ENCODE measurements around the gene NCL.

Gene NCL

GRCh38 chr2:231463698-231464575 is at the start of gene NCL:
TSS of gene NCL (minus strand) at chr2:231464484. CDS start at chr2:231464353, 131 bp downstream.
- DNase-seq, result peak; percentile 94
- in situ Hi-C loops (cut with MboI; ENCODE audit: low pct_unique_long_range_greater_than_20kb, low sequenced_read_pairs), result no loop called here

- in situ Hi-C loops (cut with MboI; ENCODE audit: low pct_unique_long_range_greater_than_20kb, low sequenced_read_pairs), result no loop called here
Measured at GRCh38 chr2:231513746-231514224, 49.5 kb upstream of the NCL start.

GRCh38 chr2:231512222-231512621 is 47.9 kb upstream of the NCL start:
- DNase-seq, result no peak
- in situ Hi-C loops (cut with MboI; ENCODE audit: low pct_unique_long_range_greater_than_20kb, low sequenced_read_pairs), result no loop called here

More at GRCh38 chr2:231513746-231514224, 49.5 kb upstream of the NCL start:
- no peak for DNase-seq

GRCh38 chr2:231503766-231504165 is 39.5 kb upstream of the NCL start:
- in situ Hi-C loops (cut with MboI; ENCODE audit: low pct_unique_long_range_greater_than_20kb, low sequenced_read_pairs), result no loop called here
- DNase-seq, result no peak

- no peak for DNase-seq
- in situ Hi-C loops (cut with MboI; ENCODE audit: low pct_unique_long_range_greater_than_20kb, low sequenced_read_pairs), result no loop called here
Measured at GRCh38 chr2:231502596-231502995, 38.3 kb upstream of the NCL start.

GRCh38 chr2:231497651-231498050 is 33.4 kb upstream of the NCL start:
- in situ Hi-C loops (cut with MboI; ENCODE audit: low pct_unique_long_range_greater_than_20kb, low sequenced_read_pairs), result no loop called here
- DNase-seq, result no peak

- in situ Hi-C loops (cut with MboI; ENCODE audit: low pct_unique_long_range_greater_than_20kb, low sequenced_read_pairs), result no loop called here
- no peak for DNase-seq
Measured at GRCh38 chr2:231494669-231495068, 30.4 kb upstream of the NCL start.

- no peak for DNase-seq
- in situ Hi-C loops (cut with MboI; ENCODE audit: low pct_unique_long_range_greater_than_20kb, low sequenced_read_pairs), result no loop called here
Measured at GRCh38 chr2:231490801-231491200, 26.5 kb upstream of the NCL start.

GRCh38 chr2:231489990-231490389 is 25.7 kb upstream of the NCL start:
- in situ Hi-C loops (cut with MboI; ENCODE audit: low pct_unique_long_range_greater_than_20kb, low sequenced_read_pairs), result no loop called here
- no peak for DNase-seq

GRCh38 chr2:231488331-231488730 is 24.0 kb upstream of the NCL start:
- DNase-seq, result no peak
- in situ Hi-C loops (cut with MboI; ENCODE audit: low pct_unique_long_range_greater_than_20kb, low sequenced_read_pairs), result no loop called here

GRCh38 chr2:231486851-231487596 is 22.7 kb upstream of the NCL start:
- DNase-seq, result no peak
- in situ Hi-C loops (cut with MboI; ENCODE audit: low pct_unique_long_range_greater_than_20kb, low sequenced_read_pairs), result no loop called here

GRCh38 chr2:231483398-231484329 is 19.4 kb upstream of the NCL start:
- DNase-seq, result no peak
- in situ Hi-C loops (cut with MboI; ENCODE audit: low pct_unique_long_range_greater_than_20kb, low sequenced_read_pairs), result no loop called here

GRCh38 chr2:231482806-231483391 is 18.6 kb upstream of the NCL start:
- in situ Hi-C loops (cut with MboI; ENCODE audit: low pct_unique_long_range_greater_than_20kb, low sequenced_read_pairs), result no loop called here
- peak; percentile 59 for DNase-seq

- no peak for DNase-seq
Measured at GRCh38 chr2:231480781-231481180, 16.5 kb upstream of the NCL start.

GRCh38 chr2:231479455-231479854 is 15.2 kb upstream of the NCL start:
- DNase-seq, result no peak
- in situ Hi-C loops (cut with MboI; ENCODE audit: low pct_unique_long_range_greater_than_20kb, low sequenced_read_pairs), result no loop called here

More at GRCh38 chr2:231480781-231481180, 16.5 kb upstream of the NCL start:
- in situ Hi-C loops (cut with MboI; ENCODE audit: low pct_unique_long_range_greater_than_20kb, low sequenced_read_pairs), result no loop called here

GRCh38 chr2:231476920-231477319 is 12.6 kb upstream of the NCL start:
- DNase-seq, result no peak
- in situ Hi-C loops (cut with MboI; ENCODE audit: low pct_unique_long_range_greater_than_20kb, low sequenced_read_pairs), result no loop called here

- DNase-seq, result no peak
- in situ Hi-C loops (cut with MboI; ENCODE audit: low pct_unique_long_range_greater_than_20kb, low sequenced_read_pairs), result no loop called here
Measured at GRCh38 chr2:231475965-231476364, 11.7 kb upstream of the NCL start.

- DNase-seq, result no peak
- in situ Hi-C loops (cut with MboI; ENCODE audit: low pct_unique_long_range_greater_than_20kb, low sequenced_read_pairs), result no loop called here
Measured at GRCh38 chr2:231472816-231473215, 8.5 kb upstream of the NCL start.

Data from KBM-7 (cell line).